AG09319 (cell line): ENCODE results near the gene BRMS1.
"Not testable (repeated sequence)": the region's sequence is repeated elsewhere in the genome, so short reads cannot be mapped to it uniquely, and the experiment has no call there.

ENCODE experiments used
- DNase-seq: peaks from one replicate; pipeline ENCODE4 v3.0.0-alpha.2; 2010; ENCODE audit warnings: low read depth; ENCODE audit errors: extremely low read depth
- TF ChIP-seq, protein P1 (sequence below): IDR thresholded peaks from 2 replicates; pipeline ENCODE4 v1.5.1; 2011; ENCODE audit warnings: low read depth, mild to moderate bottlenecking, inconsistent platforms, low read length, moderate library complexity

BRMS1 gene

DNA sequence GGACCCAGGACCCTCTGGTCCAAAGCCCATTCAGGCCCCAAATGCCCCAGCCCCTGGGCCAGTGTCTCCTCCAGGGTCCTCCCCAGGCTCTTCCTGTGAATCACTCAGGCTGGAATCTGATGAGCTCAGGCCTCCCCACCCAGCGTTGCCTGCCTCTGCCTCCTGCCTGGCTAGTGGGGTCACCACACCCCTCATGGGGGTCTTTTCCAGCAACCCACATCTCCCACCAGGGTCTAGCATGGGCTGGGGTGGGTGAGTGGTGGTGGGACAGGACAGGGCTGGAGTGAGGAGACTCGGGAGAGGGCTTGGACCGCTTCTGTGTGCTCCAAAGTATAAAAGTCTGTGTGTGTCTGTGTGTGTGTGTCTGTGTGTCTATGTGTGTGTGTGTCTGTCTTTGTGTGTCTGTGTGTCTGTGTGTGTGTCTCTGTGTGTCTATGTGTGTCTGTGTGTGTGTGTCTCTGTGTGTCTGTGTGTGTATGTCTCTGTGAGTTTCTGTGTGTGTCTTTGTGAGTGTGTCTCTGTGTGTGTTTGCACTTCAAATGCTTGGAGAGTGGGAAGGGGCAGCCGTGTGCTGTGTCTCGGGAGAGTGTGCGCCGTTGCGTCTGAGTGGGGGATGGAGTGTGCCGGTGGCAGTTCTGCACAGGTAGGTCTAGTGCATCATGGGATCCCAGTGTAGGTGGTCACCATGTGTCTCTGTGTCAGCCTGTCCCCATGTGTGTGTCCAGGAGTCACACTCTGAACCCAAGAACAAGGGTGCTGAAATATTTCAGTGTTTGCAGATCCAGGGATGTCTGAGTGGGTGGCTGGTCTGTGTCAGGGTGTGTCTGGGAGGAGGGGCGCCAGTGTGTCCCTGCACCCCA lies 17.5 kb downstream of the BRMS1 start:
- no peak for DNase-seq
- TF ChIP-seq, protein P1, sequence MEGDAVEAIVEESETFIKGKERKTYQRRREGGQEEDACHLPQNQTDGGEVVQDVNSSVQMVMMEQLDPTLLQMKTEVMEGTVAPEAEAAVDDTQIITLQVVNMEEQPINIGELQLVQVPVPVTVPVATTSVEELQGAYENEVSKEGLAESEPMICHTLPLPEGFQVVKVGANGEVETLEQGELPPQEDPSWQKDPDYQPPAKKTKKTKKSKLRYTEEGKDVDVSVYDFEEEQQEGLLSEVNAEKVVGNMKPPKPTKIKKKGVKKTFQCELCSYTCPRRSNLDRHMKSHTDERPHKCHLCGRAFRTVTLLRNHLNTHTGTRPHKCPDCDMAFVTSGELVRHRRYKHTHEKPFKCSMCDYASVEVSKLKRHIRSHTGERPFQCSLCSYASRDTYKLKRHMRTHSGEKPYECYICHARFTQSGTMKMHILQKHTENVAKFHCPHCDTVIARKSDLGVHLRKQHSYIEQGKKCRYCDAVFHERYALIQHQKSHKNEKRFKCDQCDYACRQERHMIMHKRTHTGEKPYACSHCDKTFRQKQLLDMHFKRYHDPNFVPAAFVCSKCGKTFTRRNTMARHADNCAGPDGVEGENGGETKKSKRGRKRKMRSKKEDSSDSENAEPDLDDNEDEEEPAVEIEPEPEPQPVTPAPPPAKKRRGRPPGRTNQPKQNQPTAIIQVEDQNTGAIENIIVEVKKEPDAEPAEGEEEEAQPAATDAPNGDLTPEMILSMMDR = no peak; the same call in 1 of the 2 replicates

DNA sequence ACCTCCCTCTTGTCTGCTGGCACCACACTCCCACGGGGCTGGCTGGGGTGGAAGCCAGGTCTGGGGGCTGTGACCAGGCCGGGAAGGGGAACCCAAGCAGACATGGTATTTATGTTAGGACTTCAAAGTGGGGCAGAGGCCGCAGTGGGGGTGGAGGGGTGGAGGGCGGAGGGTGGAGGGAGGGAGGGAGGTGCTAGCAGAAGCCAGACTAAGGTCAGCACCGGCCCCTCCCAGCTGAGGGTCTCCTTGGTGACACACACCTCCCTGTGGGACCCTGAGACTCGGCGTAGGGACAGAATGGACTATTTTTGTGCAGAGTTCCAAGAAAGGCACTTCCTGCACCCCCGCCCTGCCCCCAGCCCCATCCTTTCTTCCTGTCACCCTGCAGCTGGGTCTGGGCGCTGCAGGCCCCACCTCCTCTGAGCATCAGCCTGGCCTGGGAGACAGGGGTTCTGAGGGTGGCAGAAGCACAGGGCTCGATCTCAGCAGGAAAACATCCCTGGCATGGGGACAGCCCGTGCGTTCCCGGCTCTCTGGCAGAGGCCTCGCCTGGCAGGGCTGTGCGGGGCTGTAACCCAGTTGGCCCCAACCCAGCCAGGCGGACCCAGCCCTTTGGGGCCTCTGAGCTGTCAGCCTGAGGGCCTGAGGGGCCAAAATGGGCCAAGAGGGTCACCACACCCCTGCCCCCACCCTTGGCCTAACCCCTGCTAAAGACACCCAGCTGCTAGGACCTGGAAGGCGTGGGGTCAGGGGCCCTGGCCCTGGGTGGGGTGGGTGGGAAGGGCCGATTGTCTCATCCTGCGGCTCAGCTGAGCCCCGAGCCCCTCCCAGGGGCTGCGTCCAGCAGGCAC lies 18.4 kb downstream of the BRMS1 start:
- DNase-seq = no peak
- TF ChIP-seq, protein P1 = no peak

DNA sequence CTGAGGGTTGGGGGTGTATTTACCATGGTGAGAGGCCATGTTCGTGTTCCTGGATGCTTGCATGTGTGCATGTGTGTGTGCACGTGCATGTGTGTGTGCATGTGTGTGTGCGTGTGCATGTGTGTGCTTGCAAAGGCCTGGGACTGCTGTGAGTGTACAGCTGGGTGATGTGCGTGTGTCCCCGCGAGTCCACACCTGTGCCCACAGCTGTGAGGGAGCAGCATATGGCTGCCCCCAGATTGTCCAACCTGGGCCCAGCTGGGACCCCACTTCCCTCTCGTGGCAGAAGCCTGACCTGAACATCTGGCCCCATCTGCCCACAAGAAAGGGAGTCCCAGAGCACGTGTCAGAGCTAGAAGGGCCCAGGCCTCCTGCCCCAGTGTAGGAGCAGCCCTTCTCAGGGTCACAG lies 19.6 kb downstream of the BRMS1 start:
- no peak for DNase-seq
- TF ChIP-seq, protein P1 = no peak

DNA sequence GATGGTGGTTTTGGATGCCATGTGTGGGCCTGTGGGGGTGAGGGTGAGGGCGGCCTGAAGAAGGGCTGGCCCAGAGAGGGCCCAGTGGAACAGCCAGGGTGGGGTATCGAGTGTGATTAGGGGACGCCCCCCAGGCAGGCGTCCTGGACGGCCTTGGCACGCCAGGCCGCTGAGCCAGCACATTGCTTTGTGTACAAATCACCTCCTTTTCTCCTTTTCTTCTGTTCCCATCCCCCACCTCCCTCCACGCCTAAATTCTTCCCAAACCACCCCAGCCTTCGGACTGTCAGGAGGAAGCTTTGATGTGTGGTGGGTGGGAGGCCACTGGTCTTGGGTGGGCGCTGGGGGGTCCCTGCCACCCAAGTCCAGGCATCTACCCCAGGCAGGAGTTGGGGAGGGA lies 20.2 kb downstream of the BRMS1 start:
- DNase-seq = no peak
- TF ChIP-seq, protein P1 = no peak

DNA sequence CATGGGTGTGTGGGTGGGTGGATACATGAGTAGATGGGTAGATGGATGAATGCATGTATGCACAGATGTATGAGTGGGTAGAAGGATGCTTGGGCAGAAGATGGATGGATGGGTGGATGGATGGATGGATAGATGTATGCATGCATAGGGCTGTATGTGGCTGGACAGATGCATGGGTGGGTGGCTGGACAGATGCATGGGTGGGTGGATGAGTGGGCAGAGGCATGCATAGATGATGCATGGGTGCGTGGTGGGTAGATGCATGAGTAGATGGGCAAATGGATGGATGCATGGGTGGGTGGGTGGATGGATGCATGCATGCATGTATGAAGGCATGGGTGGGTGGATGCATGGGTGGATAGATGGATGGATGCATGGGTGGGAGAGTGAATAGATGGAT lies 21.2 kb downstream of the BRMS1 start:
- TF ChIP-seq, protein P1 = no peak
- no peak for DNase-seq

DNA sequence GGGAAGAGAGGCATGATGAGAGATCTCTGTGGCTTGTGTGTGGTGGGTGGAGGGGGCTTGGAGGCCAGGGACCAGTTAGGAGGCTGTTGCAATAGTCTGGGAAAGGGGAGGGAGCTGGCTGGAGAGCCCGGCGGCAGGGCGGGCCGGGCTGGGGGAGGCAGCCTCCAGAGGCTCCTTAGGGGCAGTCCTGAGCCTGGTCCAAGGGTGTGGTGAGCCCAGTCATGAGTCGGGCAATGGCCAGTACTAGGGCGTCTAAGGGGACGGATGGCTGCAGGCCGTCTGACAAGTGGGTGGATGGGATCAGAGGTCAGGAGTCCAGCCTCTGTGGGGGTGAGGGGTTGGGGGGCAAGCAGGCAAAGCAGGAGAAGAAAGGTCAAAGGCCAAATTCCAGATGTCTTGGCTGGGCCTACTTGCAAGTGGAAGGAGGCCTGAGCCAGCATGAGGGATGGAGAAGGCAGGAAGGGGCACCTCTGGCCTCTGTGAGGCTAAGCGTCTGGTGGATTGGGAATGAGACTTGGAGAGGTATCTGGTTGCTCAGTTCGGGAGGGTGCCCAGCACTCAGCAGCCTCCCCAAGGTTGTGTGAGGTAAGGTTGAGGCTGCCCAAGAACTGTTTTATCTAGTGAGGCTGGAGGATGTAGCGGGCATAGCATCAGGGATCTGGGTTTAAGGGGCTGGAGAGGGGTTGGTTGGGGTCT lies 22.0 kb downstream of the BRMS1 start:
- DNase-seq = no peak
- TF ChIP-seq, protein P1 = no peak

DNA sequence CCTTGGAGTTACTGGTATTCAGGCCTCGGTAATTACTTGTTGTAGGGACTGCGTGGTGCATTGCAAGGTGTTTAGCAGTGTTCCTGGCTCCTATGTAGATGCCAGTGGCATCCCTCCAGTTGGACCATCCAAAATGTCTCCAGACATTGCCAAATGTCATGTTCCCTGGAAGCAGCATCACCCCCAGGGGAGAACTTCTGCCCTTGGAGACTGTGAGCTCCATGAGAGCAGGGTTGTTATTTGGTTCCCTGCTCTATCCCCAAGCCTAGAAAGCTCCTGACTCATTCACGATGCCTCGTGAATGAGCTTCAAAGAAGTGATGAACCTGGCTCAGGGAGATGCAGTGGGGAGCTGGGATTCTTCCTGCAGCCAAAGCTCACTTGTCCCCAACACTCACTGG lies 23.3 kb downstream of the BRMS1 start:
- no peak for DNase-seq
- TF ChIP-seq, protein P1 = no peak

DNA sequence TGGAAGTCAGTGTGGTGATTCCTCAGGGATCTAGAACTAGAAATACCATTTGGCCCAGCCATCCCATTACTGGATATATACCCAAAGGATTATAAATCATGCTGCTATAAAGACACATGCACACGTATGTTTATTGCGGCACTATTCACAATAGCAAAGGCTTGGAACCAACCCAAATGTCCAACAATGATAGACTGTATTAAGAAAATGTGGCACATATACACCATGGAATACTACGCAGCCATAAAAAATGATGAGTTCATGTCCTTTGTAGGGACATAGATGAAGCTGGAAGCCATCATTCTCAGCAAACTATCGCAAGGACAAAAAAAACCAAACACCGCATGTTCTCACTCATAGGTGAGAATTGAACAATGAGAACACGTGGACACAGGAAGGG lies 24.2 kb downstream of the BRMS1 start:
- not testable (repeated sequence) for DNase-seq

DNA sequence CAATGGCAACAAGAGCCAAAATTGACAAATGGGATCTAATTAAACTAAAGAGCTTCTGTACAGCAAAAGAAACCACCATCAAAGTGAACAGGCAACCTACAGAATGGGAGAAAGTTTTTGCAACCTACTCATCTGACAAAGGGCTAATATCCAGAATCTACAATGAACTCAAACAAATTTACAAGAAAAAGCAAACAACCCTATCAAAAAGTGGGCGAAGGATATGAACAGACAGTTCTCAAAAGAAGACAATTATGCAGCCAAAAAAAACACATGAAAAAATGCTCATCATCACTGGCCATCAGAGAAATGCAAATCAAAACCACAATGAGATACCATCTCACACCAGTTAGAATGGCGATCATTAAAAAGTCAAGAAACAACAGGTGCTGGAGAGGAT lies 24.6 kb downstream of the BRMS1 start:
- DNase-seq = not testable (repeated sequence)
